PC-3 (cell line): ENCODE results near the gene HOXB2. TPM values are rescaled to one million over a fixed set of nuclear protein-coding genes. Genes with fewer than 3 reads are reported as not detected.

Experiments used
- ATAC-seq: fragments of 200-7000 bp; cut with Tn5 transposase; 2 replicates; pipeline ENCODE4 v1.9.1; 2020; ENCODE audit warnings: mild to moderate bottlenecking, moderate library complexity
- BruUV-seq: library from RNA; stranded (reverse); fragments of 400-500 nt; replicated peaks from 2 replicates; lab custom pipeline; 2021; lab: Mats Ljungman, UMichigan
- CTCF ChIA-PET: fragments of 300-600 bp; sonication (Branson Sonifier 250); formaldehyde crosslinking; loops from one replicate; lab custom pipeline; 2022; ENCODE audit warnings: antibody characterized with exemption; lab: Charles Lee
- POLR2A ChIA-PET: fragments of 300-600 bp; sonication (Branson Sonifier 250); formaldehyde crosslinking; loops from one replicate; lab custom pipeline; 2022; ENCODE audit warnings: antibody characterized with exemption; ENCODE audit not compliant: unreplicated experiment; lab: Charles Lee
- DNase-seq: peaks from one replicate; pipeline ENCODE4 v3.0.0-alpha.2; 2015
- H2AFZ ChIP-seq: fragments of 300-600 bp; sonication (generic); 2 replicates; pipeline ENCODE4 v1.6.0; 2016; ENCODE audit warnings: antibody characterized with exemption, low read length
- H3F3A ChIP-seq: fragments of 300-600 bp; sonication (generic); one replicate; pipeline ENCODE4 v1.6.0; 2017; ENCODE audit warnings: antibody characterized with exemption, low read length, control low read depth, mild to moderate bottlenecking; ENCODE audit not compliant: unreplicated experiment
- H3K27ac ChIP-seq: fragments of 300-600 bp; sonication (generic); 2 replicates; pipeline ENCODE4 v1.5.1; 2016; ENCODE audit warnings: mild to moderate bottlenecking, low read length
- H3K27me3 ChIP-seq: fragments of 300-600 bp; sonication (generic); 2 replicates; pipeline ENCODE4 v1.6.1; 2016; ENCODE audit warnings: low read length, mixed read lengths
- H3K36me3 ChIP-seq: fragments of 300-600 bp; sonication (generic); 2 replicates; pipeline ENCODE4 v1.6.1; 2016; ENCODE audit warnings: low read depth, mixed run types, low read length, mixed read lengths
- H3K4me1 ChIP-seq: fragments of 300-600 bp; sonication (generic); 2 replicates; pipeline ENCODE4 v1.5.1; 2016; ENCODE audit warnings: low read length; ENCODE audit not compliant: insufficient read depth
- H3K4me2 ChIP-seq: fragments of 300-600 bp; sonication (generic); 2 replicates; pipeline ENCODE4 v1.6.0; 2016; ENCODE audit warnings: low read length
- H3K4me3 ChIP-seq: fragments of 300-600 bp; sonication (generic); 2 replicates; pipeline ENCODE4 v1.5.1; 2016; ENCODE audit warnings: mild to moderate bottlenecking, low read length, mixed read lengths
- H3K79me2 ChIP-seq: fragments of 300-600 bp; sonication (generic); 2 replicates; pipeline ENCODE4 v1.6.1; 2017; ENCODE audit warnings: low read length, mixed read lengths
- H3K9ac ChIP-seq: fragments of 300-600 bp; sonication (generic); 2 replicates; pipeline ENCODE4 v1.6.0; 2016; ENCODE audit warnings: mild to moderate bottlenecking, low read length
- H3K9me2 ChIP-seq: fragments of 300-600 bp; sonication (generic); replicated peaks from 2 replicates; pipeline ENCODE4 v1.6.1; 2016; ENCODE audit warnings: mixed run types, low read length, mixed read lengths
- H3K9me3 ChIP-seq: fragments of 300-600 bp; sonication (generic); 2 replicates; pipeline ENCODE4 v1.6.1; 2016; ENCODE audit warnings: low read length, mixed read lengths
- H4K20me1 ChIP-seq: fragments of 300-600 bp; sonication (generic); 2 replicates; pipeline ENCODE4 v1.6.1; 2016; ENCODE audit warnings: low read length, mixed read lengths
- CTCF ChIP-seq: fragments of 300-600 bp; sonication (generic); conservative IDR thresholded peaks from 2 replicates; pipeline ENCODE4 v1.5.1; 2017; ENCODE audit warnings: antibody characterized with exemption, low read depth, mild to moderate bottlenecking, low read length
- EZH2 ChIP-seq: fragments of 300-600 bp; sonication (generic); IDR thresholded peaks from one replicate; pipeline ENCODE4 v1.6.1; 2017; ENCODE audit warnings: antibody characterized with exemption, mild to moderate bottlenecking, low read length; ENCODE audit not compliant: unreplicated experiment
- EZH2phosphoT487 ChIP-seq: fragments of 300-600 bp; sonication (generic); IDR thresholded peaks from 2 replicates; pipeline ENCODE4 v1.6.1; 2018; ENCODE audit warnings: mild to moderate bottlenecking, antibody characterized with exemption, low read length, borderline replicate concordance
- intact Hi-C: fragments of 100-400 bp; cut with micrococcal nuclease; formaldehyde crosslinking; loops from 2 replicates; pipeline ENCODE4 v1.9.0; 2023
- total RNA-seq: library from RNA; depleted of rRNA; stranded (reverse); fragments of >200 nt; gene quantifications from 2 replicates; pipeline ENCODE4 v1.2.3, GENCODE V29; 2014

The HOXB2 gene
- total RNA-seq, 1 experiment from 2014 or later: 1.1 TPM

GRCh38 chr17:48527547-48527932 lies 17.4 kb downstream of the HOXB2 start:
- Histone ChIP-seq H3K9me3 (no peaks in the 10 kb centered on the region), H3K9me2 (no peaks in the 10 kb centered on the region), H3K27me3 (no peaks in the 10 kb centered on the region), H4K20me1 (no peaks in the 10 kb centered on the region), H3K4me1 (peaks cover 4% of the 10 kb centered on the region), H3K36me3 (no peaks in the 10 kb centered on the region), H3K9ac (no peak overlapping the region), H3K79me2 (no peaks in the 10 kb centered on the region), H3K4me2 (no peak overlapping the region), H3K27ac (no peak overlapping the region), H2AFZ (no peak overlapping the region), H3F3A (no peaks in the 10 kb centered on the region), H3K4me3 (no peak overlapping the region)
- no TSS peak for BruUV-seq
- no peak for TF ChIP-seq EZH2
- no peak for TF ChIP-seq EZH2phosphoT487
- no peak for TF ChIP-seq CTCF
- ChIA-PET CTCF (no interaction called here), POLR2A (no interaction called here)
- ATAC-seq: no peak
- no peak for DNase-seq
- intact Hi-C loops: no loop called here

GRCh38 chr17:48526608-48527546 lies 18.0 kb downstream of the HOXB2 start:
- ATAC-seq (no peak), DNase-seq (no peak)
- H3K4me2 ChIP-seq: no peak overlapping the region
- ChIA-PET POLR2A (no interaction called here), CTCF (no interaction called here)
- no peaks in the 10 kb centered on the region for H3K36me3 ChIP-seq
- H3K4me3 ChIP-seq: no peak overlapping the region
- H3K9me2 ChIP-seq: no peaks in the 10 kb centered on the region
- intact Hi-C loops: no loop called here
- H3K9me3 ChIP-seq: no peaks in the 10 kb centered on the region
- no TSS peak for BruUV-seq
- TF ChIP-seq EZH2 (no peak), EZH2phosphoT487 (no peak), CTCF (no peak)
- H3K4me1 ChIP-seq: peaks cover 10% of the 10 kb centered on the region
- no peaks in the 10 kb centered on the region for H3K27me3 ChIP-seq
- H4K20me1 ChIP-seq: no peaks in the 10 kb centered on the region
- no peaks in the 10 kb centered on the region for H3K79me2 ChIP-seq
- no peaks in the 10 kb centered on the region for H3F3A ChIP-seq
- no peak overlapping the region for H3K27ac ChIP-seq
- no peak overlapping the region for H2AFZ ChIP-seq
- no peak overlapping the region for H3K9ac ChIP-seq

- ATAC-seq (no peak), DNase-seq (no peak)
- CTCF ChIA-PET: no interaction called here
- Histone ChIP-seq H2AFZ (no peak overlapping the region), H3F3A (no peaks in the 10 kb centered on the region), H3K27ac (0 out of 2 replicates have a peak overlapping the region, but pooled peaks have one; percentile 4), H3K4me3 (no peak overlapping the region), H3K9me3 (no peaks in the 10 kb centered on the region), H3K27me3 (no peaks in the 10 kb centered on the region), H4K20me1 (no peaks in the 10 kb centered on the region), H3K79me2 (no peaks in the 10 kb centered on the region), H3K36me3 (no peaks in the 10 kb centered on the region), H3K9ac (no peak overlapping the region), H3K4me2 (no peak overlapping the region), H3K9me2 (no peaks in the 10 kb centered on the region), H3K4me1 (peaks cover 25% of the 10 kb centered on the region)
- BruUV-seq: no TSS peak
- TF ChIP-seq EZH2phosphoT487 (no peak), CTCF (peak; percentile 58)
- POLR2A ChIA-PET: no interaction called here
- intact Hi-C loops: no loop called here
These were observed 21.9 kb downstream of the HOXB2 start for GRCh38 chr17:48523010-48523409.
